HG03432 (cell line): ENCODE measurements around the gene CHST6.
A peak's percentile ranks its signal among the peaks of the same experiment; 100 is the strongest.
"Not testable (repeated sequence)": the region's sequence is repeated elsewhere in the genome, so short reads cannot be mapped to it uniquely, and the experiment has no call there.

Experiments used
- ATAC-seq: cut with Tn5 transposase; IDR thresholded peaks from one replicate; pipeline ENCODE4 v1.9.1; 2021; ENCODE audit warnings: mild to moderate bottlenecking, moderate library complexity; ENCODE audit not compliant: unreplicated experiment

The CHST6 gene

DNA sequence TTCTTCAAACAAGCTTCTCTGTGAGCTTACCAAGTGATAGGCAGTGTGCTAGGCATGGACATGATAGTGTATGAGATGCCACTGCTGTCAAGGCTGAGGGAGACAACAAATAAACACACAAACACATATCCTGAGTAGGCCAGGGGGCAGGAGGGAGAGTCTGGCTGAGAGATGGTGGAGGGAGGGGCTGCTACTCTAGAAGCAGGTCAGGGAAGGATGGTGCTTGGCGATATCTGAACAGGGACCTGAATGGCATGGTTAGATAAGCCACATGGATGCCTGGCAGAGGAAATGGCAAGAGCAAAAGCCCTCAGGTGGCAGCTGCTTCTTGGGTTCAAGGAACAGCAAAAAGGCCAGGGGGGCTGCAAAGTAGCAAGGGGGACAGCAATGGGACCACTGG is 8.6 kb upstream of the CHST6 start:
- no peak for ATAC-seq

DNA sequence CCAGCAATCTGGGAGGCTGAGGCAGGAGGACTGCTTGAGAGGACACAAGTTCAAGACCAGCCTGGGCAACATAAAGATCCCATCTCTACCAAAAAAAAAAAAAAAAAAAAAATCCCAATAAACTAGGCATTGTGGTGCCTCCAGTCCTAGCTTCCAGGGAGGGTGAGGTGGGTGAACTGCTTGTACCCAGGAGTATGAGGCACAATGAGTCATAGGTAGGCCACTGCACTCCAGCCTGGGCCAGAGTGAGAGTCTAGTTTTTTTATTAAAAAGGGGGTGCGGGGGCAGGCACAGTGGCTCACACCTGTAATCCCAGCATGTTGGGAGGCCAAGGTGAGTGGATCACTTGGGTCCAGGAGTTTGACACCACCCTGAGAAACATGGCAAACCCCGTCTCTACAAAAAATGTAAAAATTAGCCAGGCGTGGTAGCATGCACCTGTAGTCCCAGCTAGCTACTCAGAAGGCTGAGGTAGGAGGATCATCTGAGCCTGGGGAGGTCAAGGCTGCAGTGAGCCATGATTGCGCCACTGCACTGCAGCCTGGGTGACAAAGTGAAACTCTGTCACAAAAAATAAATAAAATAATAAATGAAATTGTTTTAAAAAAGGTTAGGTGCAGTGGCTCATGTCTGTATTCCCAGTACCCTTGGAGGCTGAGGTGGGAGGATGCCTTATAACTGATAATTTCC is 7.8 kb upstream of the CHST6 start:
- ATAC-seq, result no peak

DNA sequence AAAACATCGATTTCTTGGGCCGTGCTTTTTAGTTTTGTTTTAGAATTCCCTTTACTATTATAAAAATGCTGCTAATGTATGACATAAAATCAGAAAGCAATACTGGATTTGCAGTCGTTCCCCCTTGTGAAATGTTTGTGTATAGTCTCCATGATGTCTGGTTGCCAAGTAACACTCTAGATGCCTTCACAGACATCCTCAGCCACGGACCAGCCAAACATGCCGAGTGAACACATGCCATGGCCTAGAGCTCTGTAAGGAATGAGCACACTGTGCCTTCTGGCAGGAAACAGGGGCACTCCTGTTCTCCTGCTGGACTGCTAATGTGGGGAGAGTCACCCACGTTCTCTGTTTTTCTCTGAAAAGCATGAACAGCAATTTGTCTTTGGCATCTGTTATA is 6.6 kb upstream of the CHST6 start:
- ATAC-seq, result not testable (repeated sequence)

DNA sequence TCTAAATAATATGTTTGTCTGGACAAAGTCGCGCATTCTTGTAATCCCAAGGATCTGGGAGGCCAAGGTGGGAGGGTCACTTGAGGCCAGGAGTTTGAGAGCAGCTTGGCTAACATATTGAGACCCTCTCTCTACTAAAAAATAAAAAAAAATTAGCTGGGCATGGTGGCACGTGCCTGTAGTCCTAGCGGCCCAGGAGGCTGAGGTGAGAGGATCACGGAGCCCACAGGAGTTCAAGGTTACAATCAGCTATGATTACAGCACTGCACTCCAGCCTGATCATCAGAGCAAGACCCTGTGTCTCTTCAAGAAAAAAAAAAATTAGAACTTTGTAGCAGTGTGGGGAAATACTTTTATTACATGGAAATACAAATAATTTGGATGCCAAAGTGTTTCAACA is 6.1 kb upstream of the CHST6 start:
- ATAC-seq, result no peak

DNA sequence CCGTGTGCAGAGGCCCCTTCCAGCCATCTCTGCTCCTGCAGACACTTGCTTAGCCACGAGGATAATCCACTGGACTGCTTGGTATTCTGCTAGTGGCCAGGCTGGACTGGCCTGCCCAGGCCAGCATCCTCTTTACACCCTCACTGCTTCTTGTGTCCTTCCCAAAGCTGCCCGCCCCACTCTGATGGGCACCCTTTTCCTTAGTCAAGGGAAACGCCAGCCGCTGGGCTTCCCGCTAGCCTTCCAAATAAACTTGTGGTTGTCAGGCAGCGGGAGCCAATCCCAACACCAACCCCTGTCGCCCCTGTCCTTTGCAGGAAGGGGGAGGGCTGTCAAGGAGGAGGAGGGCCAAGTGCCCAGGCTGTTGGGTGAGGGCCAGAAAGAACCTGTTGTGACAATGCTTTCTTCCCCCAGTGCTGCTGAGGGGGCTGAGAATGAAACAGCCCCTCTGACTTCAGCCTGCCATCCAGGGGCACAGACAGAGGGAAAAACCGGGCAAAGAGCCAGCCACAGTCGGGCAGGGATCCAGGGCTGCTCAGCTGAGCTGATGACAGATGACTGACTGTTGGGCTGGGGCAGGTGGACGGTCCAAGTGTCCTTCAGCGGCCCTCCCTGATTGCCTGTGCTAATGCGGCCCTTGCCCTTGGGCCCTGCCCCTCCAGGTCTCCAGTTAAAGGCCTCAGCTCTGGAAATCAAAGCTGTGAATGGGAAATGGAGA is 3.5 kb upstream of the CHST6 start:
- not testable (repeated sequence) for ATAC-seq

DNA sequence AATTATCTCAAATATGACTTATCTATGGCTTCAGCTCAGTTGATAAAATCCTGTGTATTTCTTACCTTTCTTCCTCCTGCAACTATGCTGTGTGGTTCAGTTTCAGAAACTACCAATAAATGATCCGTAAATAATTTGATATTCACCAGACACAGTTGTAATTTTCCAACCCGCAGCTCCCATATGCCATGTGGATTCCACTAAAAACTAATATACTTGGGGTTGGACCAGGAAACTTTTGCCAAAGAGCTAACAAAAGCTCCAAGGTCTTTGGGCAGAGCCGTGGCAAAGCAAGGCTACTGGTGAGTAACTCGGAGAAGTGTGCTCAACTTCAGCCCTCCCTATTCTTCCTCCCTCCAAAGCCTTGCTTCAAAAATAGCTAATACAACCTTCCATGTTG is 2.3 kb upstream of the CHST6 start:
- no peak for ATAC-seq

DNA sequence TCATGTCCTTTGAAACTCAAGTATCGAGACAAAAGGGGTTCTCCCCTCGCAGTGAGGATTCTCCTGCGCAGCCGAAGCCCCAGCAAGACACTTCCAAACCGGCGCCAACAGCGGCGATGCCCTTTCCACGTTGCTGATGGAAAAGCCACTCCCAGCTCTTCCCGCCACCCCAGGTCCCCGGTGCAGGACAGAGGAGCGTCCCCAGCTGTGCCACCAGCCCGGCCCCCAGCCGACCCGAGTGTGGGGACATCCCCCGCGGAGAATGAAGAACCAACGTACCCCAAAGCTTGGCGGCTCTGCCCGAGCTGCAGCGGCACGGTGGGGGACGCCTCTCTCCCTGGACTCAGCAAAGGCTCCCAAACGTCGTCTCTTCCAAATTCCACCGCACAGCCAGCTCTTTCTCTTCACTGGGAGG is 573 bp downstream of the CHST6 start:
- ATAC-seq, result peak; percentile 9

DNA sequence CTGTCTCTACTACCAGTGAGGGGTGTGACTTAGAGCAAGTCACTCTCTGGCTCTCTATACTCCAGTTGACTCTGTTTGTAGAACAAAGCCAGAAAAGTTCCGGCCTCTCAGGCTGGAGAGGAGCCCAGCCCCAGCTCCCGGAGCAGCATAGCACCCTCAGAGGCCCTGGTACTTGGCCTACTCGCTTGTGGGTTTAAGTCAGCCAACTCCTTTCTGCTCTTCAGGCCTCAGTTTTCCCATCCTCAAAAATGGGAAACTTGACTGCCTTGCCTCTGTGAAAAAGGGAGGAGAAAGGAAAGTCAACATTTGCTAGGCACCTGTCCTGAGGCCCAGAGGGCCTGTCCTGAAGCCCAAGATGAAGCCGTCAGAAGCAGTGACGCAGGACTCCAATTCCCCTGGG is 1.1 kb downstream of the CHST6 start:
- ATAC-seq, result no peak

DNA sequence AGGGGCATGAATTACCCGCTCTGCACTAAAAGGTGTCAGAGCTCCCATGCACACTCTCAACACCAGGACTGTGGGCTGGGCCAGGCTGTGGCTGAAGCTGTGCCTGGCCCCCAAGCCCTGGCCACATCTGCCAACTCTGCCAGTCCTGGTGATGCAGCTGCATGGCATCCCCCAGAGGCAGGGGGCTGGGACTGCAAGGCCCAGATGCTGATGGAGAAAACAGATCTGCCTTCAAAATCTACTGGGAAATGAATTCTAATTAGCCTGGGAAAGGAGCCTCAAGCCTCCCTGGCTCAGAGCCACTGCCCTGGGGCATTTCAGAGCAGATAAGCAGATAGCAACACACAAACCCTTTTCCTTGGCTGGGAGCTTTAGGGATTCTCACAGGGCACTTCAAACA is 3.4 kb downstream of the CHST6 start:
- no peak for ATAC-seq

DNA sequence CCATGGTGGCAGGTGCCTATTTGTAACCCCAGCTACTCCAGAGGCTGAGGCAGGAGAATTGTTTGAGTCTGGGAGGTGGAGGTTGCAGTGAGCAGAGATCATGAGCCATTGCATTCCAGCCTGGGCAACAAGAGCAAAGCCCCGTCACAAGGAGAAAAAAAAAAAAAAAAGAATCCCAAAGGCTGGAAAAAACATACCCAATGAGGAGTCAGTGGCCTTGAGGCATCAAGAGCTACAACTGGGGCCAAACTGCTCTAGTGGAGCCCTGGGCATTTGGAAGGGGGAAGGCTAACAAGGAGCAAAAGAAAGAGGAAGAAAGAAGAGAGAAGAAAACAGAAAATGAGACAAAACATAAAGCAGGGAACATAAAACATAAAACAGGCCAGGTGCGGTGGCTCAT is 6.9 kb downstream of the CHST6 start:
- no peak for ATAC-seq

DNA sequence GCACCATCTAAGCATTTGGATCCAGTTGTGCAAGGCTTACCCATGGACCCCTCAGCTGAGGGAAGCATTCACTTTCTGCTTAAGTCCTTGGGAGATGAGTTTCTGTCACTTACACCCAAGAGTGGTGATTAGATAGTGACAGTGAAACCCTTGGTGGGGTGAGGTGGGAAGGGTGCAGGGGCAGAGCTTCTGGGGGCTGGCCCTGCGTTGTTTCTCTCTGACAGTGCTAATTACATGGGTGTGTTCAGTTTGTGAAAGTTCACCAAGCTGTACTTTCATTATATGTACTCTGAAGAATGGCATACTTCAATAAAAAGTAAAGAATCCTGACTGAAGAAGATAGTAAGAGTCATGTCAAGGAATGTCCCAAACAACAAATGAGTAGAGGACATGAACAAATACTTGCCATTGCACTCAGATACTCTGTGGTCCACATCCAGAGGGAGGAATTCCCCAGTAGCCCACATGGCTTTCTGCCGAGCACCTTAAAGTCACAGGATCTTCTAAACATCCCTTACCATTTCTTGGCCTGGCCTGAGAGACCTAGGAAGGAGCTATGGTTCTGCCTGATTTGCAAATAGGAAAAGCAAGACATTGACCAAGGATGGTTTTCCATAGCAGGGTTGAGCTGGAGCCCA is 8.4 kb downstream of the CHST6 start:
- ATAC-seq, result peak; percentile 67

DNA sequence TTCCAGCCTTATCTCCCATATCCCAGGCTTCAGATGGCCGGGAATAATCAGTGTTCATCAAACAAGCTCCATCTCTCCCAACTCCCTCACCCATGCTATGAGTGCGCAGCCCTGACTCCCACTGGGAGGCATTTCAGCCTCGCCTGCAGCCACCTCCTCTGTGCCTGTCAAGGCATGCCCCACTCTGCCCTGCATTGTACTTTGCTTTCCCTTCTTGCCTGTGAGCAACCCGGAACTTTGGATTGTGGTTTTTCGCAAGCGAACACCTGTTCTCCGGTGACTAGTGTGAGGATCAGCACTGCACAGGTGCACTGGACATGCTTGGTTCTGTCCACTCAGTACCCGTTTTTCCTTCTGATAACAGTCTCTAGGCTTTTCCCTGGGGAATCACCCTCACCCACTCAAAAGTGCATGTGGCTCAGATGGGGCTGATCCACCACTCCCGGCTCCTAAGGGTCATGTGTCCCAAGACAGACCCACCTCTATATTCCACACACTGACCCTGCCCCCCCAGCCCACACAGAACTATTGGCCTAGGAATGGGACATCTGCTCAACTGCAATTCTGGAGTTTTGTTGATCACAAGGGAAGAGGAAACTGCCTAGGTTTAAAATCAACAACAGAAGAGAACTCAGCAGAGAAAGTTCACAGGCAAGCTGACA is 9.1 kb downstream of the CHST6 start:
- ATAC-seq, result peak; percentile 33

DNA sequence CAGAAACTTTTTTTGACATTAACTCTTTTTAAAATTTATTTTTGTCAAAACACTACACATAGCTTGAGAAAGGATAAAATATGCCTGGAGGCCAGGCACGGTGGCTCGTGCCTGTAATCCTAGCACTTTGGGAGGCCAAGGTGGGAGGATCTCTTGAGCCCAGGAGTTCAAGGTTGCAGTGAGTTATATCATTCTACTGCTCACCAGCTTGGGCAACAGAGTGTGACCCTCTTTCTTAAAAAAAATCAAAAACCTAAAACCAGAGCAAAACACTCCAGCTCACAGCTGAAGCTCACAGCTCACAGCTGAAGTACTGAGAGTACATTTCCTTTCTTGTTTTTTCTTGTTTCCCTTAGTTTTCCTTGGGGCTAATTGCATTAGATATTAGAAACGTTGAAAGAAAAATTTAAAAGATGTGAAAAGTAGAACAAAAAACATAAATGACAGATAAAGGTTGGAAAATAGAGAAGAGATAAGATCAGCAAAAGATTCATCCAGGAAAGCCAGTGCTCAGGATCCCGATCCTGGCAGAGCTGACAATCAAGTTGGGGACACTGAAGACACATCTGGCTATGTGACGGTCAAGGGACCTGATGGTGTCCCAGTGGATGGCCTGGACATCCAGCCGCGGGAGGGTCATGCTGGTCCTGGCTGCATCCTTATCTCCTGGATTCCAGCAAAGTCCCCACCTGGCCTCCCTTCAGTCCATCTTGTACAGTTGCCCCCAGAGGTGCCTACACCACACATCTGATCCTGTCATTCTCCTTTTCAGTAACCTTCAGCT is 9.8 kb downstream of the CHST6 start:
- peak; percentile 63 for ATAC-seq

DNA sequence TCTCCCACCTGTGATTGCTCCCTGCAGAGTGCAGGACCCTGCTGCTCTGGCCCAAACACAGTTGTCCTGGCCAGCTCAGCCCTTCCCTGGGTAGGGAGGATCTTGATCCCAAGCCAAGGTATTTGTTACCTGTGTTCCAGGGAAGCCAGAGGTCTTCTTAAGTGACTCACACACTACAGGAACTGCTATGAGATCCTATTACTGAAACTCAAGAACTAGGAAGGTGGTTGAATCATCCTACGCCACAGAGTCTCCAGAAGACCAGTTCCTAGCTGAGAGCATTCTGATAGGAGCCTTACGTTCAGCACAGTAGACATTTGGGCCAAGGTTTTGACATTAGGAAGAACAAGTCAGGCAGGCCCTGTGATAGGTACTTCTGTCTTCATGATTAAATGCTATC is 12.0 kb downstream of the CHST6 start:
- no peak for ATAC-seq

DNA sequence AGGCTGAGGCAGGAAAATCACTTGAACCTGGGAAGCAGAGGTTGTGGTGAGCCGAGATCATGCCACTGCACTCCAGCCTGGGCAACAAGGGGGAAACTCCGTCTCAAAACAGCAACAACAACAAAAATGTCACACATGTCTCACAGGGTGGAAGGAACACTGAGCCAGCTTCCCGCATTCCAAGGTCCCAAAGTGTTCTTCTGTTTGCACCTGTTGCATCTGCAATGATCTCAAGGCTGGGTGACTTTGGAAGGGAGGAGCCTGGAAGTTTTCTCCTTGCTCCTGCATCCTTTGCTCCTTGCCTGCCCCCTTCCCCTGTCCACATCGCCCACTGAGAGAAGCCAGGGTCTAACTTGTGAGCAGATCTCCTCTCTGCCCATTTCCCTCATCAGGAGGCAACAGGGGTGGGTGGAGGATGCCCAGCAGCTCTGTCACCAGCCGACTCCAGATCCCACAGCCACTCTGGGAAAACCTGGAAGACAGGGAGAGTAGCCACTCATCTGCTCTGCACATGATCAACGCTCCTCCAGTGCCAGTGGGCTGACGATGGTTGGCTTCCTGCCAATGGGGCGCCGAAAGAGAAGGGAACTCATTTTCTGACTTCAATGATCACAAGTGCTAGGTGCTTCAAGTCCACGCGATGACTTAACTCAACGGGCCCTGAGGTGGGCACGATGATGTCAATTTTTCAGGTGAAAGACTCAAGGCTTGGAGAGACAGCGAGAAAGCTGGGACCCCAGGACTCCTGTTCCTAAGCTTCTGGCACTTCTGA is 12.6 kb downstream of the CHST6 start:
- no peak for ATAC-seq

DNA sequence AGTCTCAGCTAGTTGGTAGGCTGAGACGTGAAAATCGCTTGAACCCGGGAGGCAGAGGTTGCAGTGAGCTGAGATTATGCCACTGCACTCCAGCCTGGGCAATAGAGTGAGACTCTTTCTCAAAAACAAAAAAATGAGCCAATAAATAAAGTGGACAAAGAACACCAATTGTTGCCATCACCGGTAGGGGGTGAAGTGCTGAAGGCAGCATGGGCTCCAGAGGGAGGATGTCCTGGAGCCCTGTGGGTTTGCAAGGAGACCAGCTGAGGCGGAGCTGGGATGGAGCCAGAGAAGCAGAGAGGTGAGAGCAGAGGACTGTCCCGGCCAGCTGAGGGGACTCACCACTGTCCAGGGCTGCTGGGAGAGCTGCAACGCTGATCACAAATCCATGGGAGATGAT is 13.8 kb downstream of the CHST6 start:
- no peak for ATAC-seq

DNA sequence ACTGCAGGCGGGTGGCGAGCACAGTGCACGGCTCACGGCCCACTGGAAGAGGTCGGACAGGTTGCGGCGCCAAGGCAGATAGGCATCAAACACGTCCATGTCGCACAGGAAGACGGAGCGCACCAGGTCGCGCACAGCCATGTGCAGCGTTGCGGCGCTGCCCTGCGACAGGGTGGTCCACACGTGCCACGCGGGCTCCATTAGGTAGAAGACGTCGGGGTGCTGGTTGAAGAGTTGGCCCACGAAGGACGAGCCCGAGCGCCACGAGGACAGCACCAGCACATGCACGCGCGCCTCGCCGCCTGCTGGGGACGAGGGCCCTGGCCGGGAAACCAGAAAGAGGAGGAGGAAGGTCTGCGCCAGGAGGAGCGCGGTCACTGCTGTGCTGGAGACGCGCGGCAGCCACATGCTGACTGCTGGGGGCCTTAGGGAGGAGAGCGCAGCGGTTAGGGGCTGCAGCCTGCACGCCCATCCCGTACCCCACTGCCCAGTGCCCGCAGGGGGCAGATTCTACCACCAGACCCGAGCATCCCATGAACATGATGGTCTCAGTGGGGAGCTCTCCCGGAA is 15.7 kb downstream of the CHST6 start:
- ATAC-seq, result no peak

DNA sequence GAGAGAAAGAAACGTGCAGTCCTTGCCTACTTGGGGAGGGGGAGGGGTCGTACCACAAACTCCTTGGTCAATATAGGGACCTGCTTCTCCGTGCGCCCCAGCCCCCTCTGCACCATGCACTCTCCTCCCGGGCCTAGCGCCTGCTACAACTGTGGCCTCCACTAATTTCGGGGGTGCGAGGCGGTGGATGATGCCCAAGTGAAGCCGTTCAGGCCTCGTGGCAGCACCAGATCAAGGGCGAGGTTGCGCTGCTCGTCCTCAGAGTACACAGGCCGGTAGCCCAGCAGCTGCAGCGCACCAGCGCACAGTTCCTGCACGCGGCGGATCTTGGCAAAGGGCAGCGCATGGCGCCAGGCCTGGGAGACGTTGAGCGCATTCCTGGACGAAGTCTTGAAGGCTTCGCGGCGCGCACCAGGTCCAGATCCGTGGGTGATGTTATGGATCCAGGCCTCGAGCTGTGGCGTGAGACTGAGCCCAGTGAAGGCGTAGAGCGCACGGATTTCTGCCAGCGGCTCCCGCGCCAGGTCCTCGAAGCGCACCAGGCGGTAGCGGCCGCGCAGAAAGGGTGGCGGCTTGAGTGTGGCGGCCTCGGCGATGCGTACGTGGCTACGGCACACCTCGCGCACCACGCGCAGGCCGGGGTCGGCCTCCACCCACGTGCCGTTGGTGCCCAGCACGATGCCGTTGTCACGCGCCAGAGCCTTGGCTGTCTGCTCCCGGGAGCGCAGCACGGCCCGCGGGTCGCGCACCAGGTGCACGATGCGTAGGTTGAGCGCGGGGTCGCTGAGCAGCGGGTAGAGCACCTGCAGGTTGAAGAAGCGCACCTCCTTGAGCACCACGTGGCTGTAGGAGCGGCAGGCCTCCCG is 16.5 kb downstream of the CHST6 start:
- ATAC-seq, result no peak
